HG02884 (cell line): Measurements from ENCODE around the gene TMC8.

ENCODE experiments used
- ATAC-seq: cut with Tn5 transposase; IDR thresholded peaks from one replicate; pipeline ENCODE4 v1.9.1; 2021; ENCODE audit warnings: mild to moderate bottlenecking, moderate library complexity; ENCODE audit not compliant: unreplicated experiment

The TMC8 gene

DNA sequence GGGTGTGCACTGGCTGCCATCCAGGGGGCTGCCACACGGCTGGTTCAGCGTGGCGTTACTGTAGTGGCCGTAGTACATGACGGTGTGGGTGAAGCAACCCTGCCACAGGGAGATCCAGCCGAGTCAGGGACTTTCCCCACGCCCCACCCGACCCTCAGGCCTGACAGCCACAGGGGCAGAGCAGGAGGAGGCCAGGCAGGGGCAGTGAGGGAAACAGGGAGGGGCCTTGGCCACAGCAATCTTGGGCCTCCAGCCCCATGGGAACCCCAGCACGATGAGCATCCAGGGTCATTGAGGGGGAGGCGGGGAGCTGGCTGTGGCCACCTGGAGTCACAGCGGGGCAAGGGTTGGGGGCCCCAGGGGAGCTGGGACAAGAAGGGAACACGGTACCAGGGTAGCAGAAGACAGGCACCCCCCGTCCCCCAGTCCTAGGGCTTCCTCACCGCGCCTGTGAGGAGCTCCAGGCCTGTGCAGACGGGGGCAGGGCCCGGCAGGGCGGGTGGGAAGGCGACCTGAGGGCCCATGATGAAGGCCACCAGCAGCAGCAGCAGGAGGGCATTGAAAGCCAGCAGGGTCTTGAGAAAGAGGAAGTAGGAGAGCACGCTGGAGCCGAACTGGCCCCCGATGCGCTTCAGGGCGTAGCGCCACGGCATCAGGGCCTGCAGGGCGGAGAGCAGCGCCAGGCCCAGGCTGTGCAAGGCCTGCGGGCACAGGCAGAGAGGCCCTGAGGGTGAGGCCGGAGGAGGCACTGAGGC is 6.3 kb upstream of the TMC8 start:
- ATAC-seq: no peak

GRCh38 chr17:78124836-78125137 is 5.8 kb upstream of the TMC8 start:
- ATAC-seq: no peak

DNA sequence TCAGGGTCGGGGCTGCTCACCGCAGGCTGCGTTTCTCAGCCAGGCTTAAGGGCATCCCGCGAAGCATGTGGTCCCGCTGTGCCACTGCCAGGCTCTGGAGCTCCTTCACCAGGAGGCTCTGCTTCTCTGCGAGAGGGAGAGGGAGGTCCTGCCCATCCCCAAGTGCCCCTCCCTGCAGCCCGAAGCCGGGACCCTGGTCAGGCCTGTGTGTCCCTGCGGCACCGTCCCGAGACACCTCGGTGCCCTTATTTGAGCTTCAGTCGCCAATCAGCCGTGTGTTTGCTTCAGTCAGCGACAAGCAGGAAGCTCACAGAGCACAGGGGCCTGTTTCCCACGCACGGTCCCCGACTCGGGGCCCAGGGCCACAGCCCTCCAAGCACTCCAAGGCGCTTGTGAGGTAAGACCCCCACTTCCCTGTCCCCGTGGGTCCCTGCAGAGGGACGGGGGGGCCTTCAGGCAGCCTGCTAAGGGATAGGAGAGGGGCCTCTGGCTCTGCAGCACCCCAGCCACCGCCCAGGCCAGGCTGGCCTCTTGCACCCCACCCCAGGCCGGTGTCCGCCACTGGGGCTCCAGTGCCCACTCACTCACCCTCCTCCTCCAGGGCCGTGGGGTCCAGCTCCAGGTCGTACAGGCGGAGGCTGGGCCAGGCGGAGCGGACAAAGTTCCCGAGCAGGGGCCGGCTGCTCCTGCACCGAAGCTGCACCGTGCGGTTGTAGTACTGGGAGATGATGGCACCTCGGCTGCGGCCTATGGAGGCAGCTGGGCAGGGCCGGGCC is 5.2 kb upstream of the TMC8 start:
- ATAC-seq: no peak

GRCh38 chr17:78125976-78126894 is 4.3 kb upstream of the TMC8 start:
- no peak for ATAC-seq

- ATAC-seq: no peak
These were observed 3.7 kb upstream of the TMC8 start for GRCh38 chr17:78126895-78127238.

GRCh38 chr17:78127239-78127887 is 3.2 kb upstream of the TMC8 start:
- ATAC-seq: no peak

DNA sequence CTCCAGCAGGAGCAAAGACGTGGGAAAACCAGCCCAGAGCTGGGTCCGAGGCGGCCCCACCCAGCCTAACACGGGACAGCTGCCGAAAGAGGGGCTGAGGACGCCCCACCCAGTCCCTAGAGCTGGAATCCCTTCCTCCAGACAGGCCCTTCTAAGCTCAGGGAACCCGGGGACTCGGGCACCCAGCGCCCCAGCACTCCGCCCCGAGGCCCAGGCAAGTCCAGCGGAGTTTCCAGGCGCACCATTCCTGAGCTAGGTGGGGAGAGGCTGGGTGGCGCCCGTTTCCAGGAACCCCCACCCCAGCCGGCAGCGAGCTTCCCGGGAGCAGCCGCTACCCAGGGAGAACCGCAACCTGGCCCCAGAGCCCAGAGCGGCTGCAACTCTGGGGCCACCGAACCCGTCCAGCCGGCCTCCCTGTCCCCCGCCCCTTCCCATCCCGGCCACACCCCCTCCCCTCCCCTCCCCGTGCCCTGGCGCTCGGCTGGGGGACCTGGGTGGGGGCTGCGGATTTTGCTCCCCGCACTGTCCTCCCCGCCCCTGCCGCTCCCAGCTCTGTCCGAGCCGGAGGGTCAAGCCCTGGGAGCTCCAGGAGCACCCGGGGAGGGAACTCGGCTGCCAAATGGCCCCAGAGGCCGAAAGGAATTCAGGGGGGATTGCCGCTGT is 2.6 kb upstream of the TMC8 start:
- ATAC-seq: no peak

GRCh38 chr17:78128551-78129350 is 1.8 kb upstream of the TMC8 start, which contains the start of gene TMC6:
TMC6 (minus strand) TSS chr17:78128755; CDS start chr17:78126832, 1,923 bp downstream.
- ATAC-seq: no peak

DNA sequence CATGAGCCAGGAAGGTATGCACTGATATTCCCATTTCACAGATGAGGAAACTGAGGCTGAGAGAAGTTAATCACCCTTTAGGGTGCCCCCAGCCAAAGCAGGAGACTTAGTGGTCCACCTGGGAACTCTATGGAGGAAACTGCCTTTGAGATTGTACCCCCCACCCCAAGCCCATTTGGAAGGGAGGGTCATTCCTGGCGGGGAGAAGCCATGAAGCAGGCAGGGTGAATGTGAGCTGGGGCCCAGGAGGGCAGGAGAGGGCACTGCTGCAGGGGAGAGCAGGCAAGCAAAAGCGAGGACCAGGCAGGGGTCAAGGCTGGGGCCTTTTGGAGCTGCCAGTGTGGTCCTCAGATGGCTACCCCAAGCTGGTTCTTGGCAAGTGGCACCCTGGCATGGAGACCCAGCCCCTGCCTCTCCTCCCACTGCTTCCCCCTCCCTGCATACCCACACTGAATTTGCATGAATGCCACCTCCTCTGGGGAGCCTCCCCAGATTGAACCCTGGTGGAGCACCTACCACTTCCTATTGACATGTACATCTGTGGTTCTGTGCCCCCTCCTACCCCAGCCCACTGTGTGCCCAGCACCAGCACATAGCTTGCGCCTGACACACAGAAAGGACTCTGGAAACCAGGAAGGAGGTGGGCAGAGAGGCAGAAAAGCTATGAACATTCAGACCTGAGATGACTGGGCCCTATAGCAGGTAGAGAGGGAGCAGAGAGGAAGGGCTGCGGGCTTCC is 1.1 kb upstream of the TMC8 start:
- no peak for ATAC-seq

GRCh38 chr17:78130090-78130436 is 508 bp upstream of the TMC8 start:
- no peak for ATAC-seq

GRCh38 chr17:78131172-78132083 is 857 bp downstream of the TMC8 start:
- ATAC-seq: no peak

- no peak for ATAC-seq
These were observed 1.6 kb downstream of the TMC8 start for GRCh38 chr17:78132084-78132676.

GRCh38 chr17:78132767-78133178 is 2.2 kb downstream of the TMC8 start:
- ATAC-seq: no peak

- no peak for ATAC-seq
These were observed 2.8 kb downstream of the TMC8 start for GRCh38 chr17:78133179-78133951.

- no peak for ATAC-seq
These were observed 3.7 kb downstream of the TMC8 start for GRCh38 chr17:78133971-78134898.

- ATAC-seq: no peak
These were observed 4.4 kb downstream of the TMC8 start for GRCh38 chr17:78134899-78135385.
